Kidney tubule cell (primary cell): ENCODE measurements around the gene HLA-B.

ENCODE experiments used
- DNase-seq: peaks from one replicate; pipeline ENCODE4 v3.0.0-alpha.2; 2018; ENCODE audit warnings: low spot score

HLA-B gene

DNA sequence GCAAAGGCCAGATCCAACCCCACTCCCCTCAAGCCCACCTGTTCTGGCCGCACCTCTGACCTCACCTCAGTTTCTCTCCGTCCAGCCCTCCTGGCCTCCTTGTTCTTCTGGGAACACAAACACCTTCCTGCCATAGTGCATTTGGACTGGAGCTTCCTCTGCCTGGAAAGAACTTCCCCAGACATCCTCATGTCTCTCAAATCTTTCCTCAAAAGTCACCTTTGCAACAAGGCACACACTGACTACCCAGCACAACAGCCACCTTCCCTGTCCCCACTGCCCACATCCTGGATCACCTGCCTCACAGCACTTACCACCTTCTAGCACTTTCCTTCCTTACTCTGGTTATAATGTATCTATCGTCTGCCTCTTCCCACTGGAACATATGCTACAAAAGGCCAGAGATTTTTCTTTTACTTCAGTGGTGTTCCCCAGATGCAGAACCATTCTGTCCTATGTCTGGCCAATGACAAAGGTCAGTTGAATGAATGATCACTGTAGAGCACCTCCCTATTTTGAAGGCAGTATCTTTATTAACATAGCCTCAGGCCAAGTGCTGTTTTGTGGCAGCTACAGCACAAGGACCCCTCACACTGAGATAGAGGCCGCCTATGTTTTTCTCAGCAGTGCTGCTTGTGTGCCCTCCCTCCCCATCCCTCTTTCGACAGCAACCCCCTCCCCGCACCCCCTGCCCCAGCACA, 4.1 kb downstream of the HLA-B start:
- no peak for DNase-seq

- DNase-seq = no peak
Observed at GRCh38 chr6:31352310-31352682, 4.7 kb downstream of the HLA-B start.

DNA sequence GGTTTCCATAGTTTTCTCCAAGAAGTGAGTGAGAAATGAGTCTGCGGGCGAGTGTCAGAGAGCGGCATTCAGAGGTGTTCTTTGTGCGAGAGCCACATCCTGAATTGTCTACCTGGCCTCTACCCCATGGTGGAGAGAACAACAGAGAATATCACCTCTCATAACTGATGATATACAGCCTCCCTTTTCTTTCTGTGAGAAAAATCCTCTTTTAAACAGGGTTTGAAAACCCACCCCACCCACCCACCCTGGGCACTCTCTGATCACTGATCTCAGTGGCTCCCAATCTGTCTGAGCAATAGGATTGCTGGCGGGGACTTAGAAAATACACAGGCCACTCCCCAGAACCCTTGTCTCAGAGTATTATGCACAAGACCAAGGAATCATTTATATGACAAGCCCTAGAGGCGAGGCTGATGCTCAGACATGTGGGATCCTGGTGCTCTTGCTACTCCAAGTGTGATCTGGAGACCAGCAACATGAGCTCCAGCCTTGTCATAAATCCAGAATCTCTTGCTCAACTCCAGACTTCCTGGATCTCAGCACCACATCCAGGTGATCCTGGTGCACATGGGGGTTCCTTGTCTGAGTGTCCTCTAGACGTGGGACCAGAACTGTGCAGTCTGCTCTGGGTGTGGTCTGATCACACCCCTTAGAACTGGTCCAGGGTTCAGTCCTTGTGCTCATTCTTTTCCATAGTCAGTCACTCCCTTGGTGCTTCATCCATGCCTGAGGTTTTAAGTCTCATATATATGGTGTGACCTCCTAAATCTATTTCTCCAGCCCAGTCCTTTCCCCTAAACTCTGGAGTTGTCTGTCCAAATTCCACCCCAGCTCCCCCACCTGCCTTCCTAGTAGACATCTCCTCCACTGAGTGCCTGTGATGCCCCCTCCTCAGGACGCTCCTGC, 5.3 kb downstream of the HLA-B start:
- no peak for DNase-seq

- no peak for DNase-seq
Observed at GRCh38 chr6:31351033-31351380, 6.0 kb downstream of the HLA-B start.

DNA sequence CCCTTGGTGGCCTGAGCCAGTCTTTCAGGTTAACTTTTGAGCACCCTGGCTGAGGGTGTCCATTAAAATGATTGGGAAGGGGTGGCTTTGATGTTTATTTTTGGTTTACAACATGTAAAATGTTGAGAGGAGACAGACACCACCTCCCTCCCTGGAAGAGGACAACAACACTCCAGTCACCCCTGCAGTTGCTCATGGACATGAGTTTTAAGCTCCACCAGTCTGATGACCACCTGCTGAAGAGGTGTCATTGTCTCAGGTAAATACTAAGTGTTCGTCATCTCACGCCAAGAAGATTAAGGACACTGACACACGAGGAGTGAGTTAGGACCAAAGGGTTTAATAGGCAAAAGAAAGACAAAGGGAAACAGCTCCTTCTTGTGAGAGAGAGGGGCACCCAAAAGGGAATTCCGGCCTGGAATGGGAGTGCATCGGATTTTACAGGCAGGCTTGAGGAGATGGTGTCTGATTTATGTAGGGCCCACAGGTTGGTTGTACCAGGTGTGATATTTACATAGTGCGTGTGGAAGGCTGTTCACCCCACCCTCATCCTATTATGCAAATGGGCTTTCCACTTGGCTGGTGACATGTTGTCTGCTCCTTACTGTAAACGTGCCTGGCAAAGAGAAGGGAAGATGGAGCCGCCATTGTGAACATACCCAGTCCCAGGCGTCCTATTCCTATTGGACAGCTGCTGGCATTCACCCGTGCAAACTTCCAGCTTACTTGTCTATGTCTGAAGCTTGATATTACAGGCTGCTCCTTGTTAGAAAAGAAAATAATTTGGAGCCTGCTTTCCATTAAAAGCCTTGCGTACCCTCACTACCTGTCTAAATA, 6.6 kb downstream of the HLA-B start:
- DNase-seq = no peak

GRCh38 chr6:31349301-31349700, 7.7 kb downstream of the HLA-B start:
- DNase-seq = no peak

GRCh38 chr6:31345026-31345730, 11.8 kb downstream of the HLA-B start:
- DNase-seq = no peak

DNA sequence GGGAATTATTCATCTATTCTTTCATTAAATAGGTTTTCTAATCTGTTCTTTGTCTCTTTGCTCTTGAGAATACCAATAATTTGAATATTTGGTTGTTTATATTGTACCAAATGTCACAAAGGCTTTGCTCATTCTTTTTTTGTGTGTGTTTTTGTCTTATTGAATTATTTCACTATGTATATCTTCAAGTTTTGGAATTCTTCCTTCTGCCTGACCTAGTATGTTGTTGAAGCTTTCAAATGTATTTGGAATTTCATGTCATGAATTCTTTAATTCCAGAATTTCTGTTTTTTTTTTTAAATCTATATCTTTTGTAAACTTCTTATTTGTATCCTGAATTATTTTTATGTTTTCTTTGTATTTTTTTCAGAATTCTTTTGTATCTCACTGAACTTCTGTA, 16.8 kb downstream of the HLA-B start:
- no peak for DNase-seq

DNA sequence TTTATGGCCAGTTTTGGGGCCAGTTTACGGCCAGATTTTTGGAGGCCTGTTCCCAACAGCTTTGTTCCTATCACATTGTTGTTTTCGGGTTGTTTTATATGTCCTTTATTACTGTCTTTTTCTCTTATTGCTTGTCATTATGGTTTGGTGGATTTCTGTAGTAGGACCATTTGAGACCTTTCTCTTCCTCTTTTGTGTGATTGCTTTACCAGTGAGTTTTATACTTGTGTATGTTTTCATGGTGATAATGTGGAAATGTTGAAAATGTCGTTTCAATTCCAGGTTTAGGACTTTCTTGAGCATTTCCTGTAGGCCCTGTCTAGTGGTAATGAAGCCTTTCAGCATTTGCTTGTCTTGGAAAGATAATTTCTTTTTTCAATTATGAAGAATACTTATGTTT, 17.8 kb downstream of the HLA-B start:
- DNase-seq = no peak

DNA sequence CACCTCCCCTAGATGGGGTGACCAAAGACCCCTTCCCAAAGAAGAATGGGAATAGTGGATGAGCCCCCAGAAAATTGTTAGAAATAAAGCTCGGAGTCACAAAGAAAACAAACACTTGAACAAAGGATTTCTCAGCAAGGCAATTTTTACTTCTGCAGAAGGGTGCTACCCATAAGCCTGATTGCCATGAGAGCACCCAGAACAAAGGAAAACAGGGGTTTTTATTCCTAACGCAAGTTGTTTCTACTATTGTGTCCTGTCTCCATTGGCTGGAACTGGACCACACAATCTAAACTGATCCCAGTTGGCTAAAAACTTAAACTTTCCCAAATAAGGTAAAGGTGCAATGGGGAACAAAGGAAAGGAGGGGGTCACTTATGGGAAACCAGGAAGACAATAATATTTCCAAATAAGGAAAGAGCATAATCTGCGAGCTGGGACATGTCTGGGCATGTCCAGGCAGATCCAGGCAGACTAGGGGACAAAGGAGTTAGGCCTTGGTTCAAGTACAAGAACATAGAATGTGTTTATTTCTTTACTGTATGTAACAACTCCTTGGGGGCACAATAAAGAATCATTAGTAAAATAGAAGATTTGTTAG, 20.0 kb downstream of the HLA-B start:
- DNase-seq = no peak

- DNase-seq = no peak
Observed at GRCh38 chr6:31332637-31333602, 24.1 kb downstream of the HLA-B start.

DNA sequence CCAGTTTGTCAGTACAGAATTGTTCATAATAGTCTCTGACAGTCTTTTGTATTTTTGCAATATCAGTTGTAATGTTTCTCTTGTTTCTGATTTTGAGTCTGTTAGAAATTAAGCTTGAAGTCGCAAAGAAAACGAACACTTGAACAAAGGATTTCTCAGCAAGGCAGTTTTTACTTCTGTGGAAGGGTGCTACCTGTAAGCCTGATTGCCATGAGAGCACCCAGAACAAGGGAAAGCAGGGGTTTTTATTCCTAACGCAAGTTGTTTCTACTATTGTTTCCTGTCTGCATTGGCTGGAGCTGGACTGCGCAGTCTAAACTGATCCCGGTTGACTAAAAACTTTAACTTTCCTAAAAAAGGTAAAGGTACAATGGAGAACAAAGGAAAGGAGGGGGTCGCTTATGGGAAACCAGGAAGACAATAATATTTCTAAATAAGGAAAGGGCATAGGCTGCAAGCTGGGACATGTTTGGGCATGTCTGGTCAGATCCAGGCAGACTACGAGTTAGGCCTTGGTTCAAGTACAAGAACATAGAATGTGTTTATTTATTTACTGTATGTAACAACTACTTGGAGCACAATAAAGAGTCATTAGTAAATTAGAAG, 28.5 kb downstream of the HLA-B start:
- DNase-seq = no peak

DNA sequence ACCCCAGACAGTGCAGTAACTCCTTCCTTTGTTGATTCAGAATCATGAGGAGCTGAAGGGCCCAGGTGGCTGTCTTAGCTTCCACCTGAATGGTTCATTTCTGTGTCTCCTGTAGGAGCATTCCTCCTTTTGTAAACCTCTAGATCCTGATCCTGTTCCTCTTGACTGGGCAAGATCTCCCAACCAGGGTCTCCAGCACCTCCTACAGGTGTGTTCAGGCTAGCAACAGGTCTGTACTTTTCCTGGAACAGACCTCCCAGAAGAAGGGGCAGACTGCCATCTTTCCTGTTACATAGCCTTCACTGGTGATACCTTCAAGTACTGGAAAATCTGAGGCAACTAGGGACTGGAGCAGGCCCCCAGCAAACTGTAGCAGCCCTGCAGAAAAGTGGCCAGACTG, 35.2 kb downstream of the HLA-B start:
- DNase-seq = peak; percentile 13

DNA sequence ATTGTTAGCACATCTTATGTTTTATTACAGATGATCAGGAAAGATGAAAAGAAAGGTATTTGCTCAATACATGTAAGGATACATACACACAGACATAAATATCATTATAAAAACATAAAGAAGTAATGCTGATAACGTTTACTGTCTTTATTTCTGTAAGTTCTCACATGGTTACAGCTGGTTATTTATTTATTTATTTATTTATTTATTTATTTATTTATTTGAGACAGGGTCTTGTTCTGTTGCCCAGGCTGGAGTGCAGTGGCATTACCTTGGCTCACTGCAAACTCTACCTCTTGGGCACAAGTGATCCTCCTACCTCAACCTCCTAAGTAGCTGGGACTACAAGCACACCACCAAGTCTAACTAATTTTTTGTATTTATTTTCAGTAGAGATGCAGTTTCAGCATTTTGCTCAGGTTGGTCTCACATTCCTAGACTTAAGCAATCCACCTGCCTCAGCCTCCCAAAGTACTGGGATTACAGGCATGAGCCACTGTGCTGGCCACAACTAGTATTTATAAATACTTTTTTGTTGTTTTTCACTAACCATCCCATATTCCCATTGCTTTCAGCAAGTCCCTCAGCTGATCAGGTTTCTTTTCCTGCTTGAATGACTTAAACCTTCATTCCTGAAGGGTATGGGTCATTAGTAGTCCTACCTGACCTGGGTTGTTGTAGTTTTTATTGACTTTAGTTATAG, 35.8 kb downstream of the HLA-B start:
- peak; percentile 21 for DNase-seq

DNA sequence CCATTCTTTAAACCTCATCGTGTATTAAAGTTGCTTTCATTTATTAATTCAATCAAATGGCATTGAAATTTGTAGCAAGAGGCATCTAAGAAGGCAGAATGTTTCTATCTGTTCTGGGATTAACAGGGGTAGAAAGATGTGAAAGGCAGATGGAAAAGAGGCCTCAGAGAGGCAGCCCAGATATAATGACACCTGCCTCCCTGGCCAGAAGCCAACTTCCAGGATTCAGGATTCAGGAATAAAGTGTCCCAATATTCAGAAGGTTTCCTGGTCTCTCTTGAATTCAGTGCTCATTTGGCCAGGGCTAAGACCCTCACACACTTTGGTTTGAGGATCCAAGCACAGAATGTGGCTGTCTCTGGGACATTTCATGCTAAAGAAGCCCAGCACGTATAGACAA, 39.9 kb downstream of the HLA-B start:
- DNase-seq = no peak

GRCh38 chr6:31309641-31310040, 47.3 kb downstream of the HLA-B start:
- no peak for DNase-seq

DNA sequence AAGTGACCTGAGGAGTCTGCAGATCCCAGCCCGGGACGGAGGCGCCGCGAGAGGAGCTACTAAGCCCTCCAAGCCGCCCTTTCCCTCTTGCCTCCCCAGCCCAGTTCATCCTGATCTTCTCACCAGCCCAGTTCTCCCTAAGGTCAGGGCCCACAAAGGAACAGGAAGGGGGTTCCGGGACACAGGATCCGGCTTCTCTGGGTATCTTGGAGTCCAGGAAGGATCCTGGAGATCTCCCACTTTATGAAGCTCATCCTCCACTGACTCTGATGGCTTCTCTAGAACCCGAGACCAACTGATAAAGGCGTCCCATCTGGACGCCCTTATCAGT, 48.2 kb downstream of the HLA-B start:
- no peak for DNase-seq

DNA sequence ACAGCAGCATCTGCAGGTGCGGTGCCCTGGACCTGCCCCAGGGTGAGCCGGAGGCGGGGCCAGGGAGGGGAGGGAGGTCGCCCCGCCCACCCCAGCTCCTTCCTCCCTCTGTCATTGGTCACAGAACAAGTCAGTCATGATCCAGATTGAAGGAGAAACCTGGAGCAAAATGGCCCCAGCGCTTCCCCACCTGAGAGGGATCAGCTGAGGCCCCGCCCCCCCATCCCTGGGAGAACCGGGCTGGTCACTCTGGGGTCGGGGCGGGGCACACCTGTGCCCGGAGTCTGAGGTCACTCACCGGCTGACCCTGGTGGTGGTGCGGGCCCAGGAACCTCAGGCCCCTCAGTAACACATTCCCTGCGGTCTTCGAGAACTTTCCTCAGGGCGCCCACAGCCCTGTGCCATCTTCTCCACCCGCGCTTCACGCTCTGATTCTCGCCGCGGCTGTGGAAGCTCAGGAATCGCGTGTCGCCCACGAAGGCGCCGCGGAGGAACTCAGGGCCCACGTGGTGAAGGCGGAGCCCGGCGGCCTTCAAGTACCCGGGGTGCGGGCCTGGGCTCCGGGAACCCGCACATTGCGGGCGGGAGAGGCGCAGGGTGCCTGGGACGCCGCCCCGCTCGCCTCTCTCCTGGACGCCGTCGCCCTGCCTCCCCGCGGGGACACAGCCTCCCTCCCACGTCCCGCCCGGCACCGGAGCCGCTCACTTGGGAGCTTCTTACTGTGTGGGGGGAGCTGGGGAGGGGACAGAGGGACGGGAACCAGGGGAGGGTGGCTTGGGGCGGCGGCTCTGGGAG, 48.7 kb downstream of the HLA-B start:
- peak; percentile 29 for DNase-seq

GRCh38 chr6:31307669-31308049, 49.3 kb downstream of the HLA-B start:
- DNase-seq = no peak
